ENCODE data around the gene VAPA. TPM values are rescaled to one million over a fixed set of nuclear protein-coding genes. Genes with fewer than 3 reads are reported as not detected.

Gene VAPA
- polyA plus RNA-seq, 1 experiment = 170 TPM

- Histone ChIP-seq H3K27me3 (ENCODE audit: control insufficient read depth, insufficient read depth, low read length) (peaks cover 4% of the 10 kb centered on the region), H3K4me3 (ENCODE audit: low read depth, low read length) (no peak overlapping the region), H3K36me3 (ENCODE audit: control insufficient read depth, insufficient read depth, low read length) (no peaks in the 10 kb centered on the region)
- ChIA-PET POLR2A (no interaction called here), CTCF (interaction anchor here (0.6 to 1.0 kb wide), 2 partner anchors 47 to 530 kb away, joined by 3 to 4 read pairs; no protein-coding TSS in a partner anchor)
- DNase-seq (ENCODE audit: low read depth) = no peak
- no peak for TF ChIP-seq CTCF (IDR thresholded peaks at IDR 0.05; ENCODE audit: insufficient read depth, low read depth, low read length)
Observed at GRCh38 chr18:9989481-9989880, 75.7 kb downstream of the VAPA start.

GRCh38 chr18:9991011-9992000 lies 77.5 kb downstream of the VAPA start:
- H3K36me3 ChIP-seq (ENCODE audit: control insufficient read depth, insufficient read depth, low read length) = no peaks in the 10 kb centered on the region
- DNase-seq (ENCODE audit: low read depth) = no peak
- no peak overlapping the region for H3K4me3 ChIP-seq (ENCODE audit: low read depth, low read length)
- ChIA-PET POLR2A (no interaction called here), CTCF (interaction anchor here (0.6 kb wide), 1 partner anchor 380 kb away, joined by 3 read pairs; no protein-coding TSS in a partner anchor)
- no peak for TF ChIP-seq CTCF (IDR thresholded peaks at IDR 0.05; ENCODE audit: insufficient read depth, low read depth, low read length)
- H3K27me3 ChIP-seq (ENCODE audit: control insufficient read depth, insufficient read depth, low read length) = peaks cover 5% of the 10 kb centered on the region

- DNase-seq (ENCODE audit: low read depth) = no peak
- Histone ChIP-seq H3K4me3 (ENCODE audit: low read depth, low read length) (no peak overlapping the region), H3K27me3 (ENCODE audit: control insufficient read depth, insufficient read depth, low read length) (peaks cover 4% of the 10 kb centered on the region), H3K36me3 (ENCODE audit: control insufficient read depth, insufficient read depth, low read length) (no peaks in the 10 kb centered on the region)
- POLR2A ChIA-PET = no interaction called here
- CTCF ChIA-PET = interaction anchor here (0.6 to 1.5 kb wide), 2 partner anchors 11 to 21 kb away, joined by 3 to 6 read pairs; no protein-coding TSS in a partner anchor
- TF ChIP-seq CTCF (IDR thresholded peaks at IDR 0.05; ENCODE audit: insufficient read depth, low read depth, low read length) = no peak
Observed at GRCh38 chr18:9992300-9992972, 78.6 kb downstream of the VAPA start.

GRCh38 chr18:9992973-9993520 lies 79.2 kb downstream of the VAPA start:
- ChIA-PET POLR2A (no interaction called here), CTCF (interaction anchor here (0.6 to 1.5 kb wide), 2 partner anchors 10 to 21 kb away, joined by 3 to 6 read pairs; no protein-coding TSS in a partner anchor)
- H3K36me3 ChIP-seq (ENCODE audit: control insufficient read depth, insufficient read depth, low read length) = no peaks in the 10 kb centered on the region
- no peak for TF ChIP-seq CTCF (IDR thresholded peaks at IDR 0.05; ENCODE audit: insufficient read depth, low read depth, low read length)
- peaks cover 4% of the 10 kb centered on the region for H3K27me3 ChIP-seq (ENCODE audit: control insufficient read depth, insufficient read depth, low read length)
- no peak overlapping the region for H3K4me3 ChIP-seq (ENCODE audit: low read depth, low read length)
- no peak for DNase-seq (ENCODE audit: low read depth)
